ENCODE measurements around the gene CEP57. TPM values are rescaled to one million over a fixed set of nuclear protein-coding genes. Genes with fewer than 3 reads are reported as not detected.
"Not testable (repeated sequence)": the region's sequence is repeated elsewhere in the genome, so short reads cannot be mapped to it uniquely, and the experiment has no call there.

The CEP57 gene
- polyA plus RNA-seq, 3 donors = 13.1 to 24.9 (median 14.9) TPM

- peaks cover 17 to 61% of the 10 kb centered on the region in 2 donors for H3K36me3 ChIP-seq (replicated peaks in 1 of 2; ENCODE audit: control insufficient read depth in 1 of 2, insufficient read depth in 2 of 2, low read length in 2 of 2)
Measured at GRCh38 chr11:95805869-95806268, 15.6 kb downstream of the CEP57 start.

GRCh38 chr11:95806464-95806863 lies 16.2 kb downstream of the CEP57 start:
- H3K4me1 Mint-ChIP-seq; H3K27ac ChIP-seq (ENCODE audit: low read depth in 1 of 2, low read length in 2 of 2); H4K20me1 ChIP-seq (ENCODE audit: insufficient read depth, low read length); H3K9me3 ChIP-seq (replicated peaks in 1 of 2; ENCODE audit: control insufficient read depth in 1 of 2, insufficient read depth in 1 of 2, low read length in 2 of 2); H3K79me2 ChIP-seq (ENCODE audit: insufficient read depth, low read length); H3K27ac Mint-ChIP-seq; H3K4me2 ChIP-seq (replicated peaks; ENCODE audit: extremely low read depth, low read length, poor library complexity, severe bottlenecking); H3K4me3 ChIP-seq (replicated peaks in 1 of 3; ENCODE audit: low read depth in 2 of 3, low read length in 3 of 3); H3K9ac ChIP-seq (ENCODE audit: insufficient read depth, low read length, poor library complexity, severe bottlenecking); H3K27me3 ChIP-seq (ENCODE audit: control insufficient read depth in 2 of 2, insufficient read depth in 2 of 2, low read length in 2 of 2); H3K4me3 Mint-ChIP-seq; DNase-seq; H2AFZ ChIP-seq (ENCODE audit: insufficient read depth, low read depth, low read length, poor library complexity, severe bottlenecking); intact Hi-C loops (cut with micrococcal nuclease); H3K4me1 ChIP-seq (ENCODE audit: control insufficient read depth in 1 of 2, insufficient read depth in 2 of 2, low read length in 2 of 2); H3K27me3 Mint-ChIP-seq (ENCODE audit: low read depth in 3 of 3): not testable (repeated sequence)
- 100% methylated on average over 6 of the region's 6 CpGs for WGBS (ENCODE audit: insufficient coverage)
- peaks cover 14 to 55% of the 10 kb centered on the region in 2 donors for H3K36me3 ChIP-seq (replicated peaks in 1 of 2; ENCODE audit: control insufficient read depth in 1 of 2, insufficient read depth in 2 of 2, low read length in 2 of 2)
- Mint-ChIP-seq H3K36me3 (peaks cover 34 to 44% of the 10 kb centered on the region in 2 donors), H3K9me3 (peaks cover 0 to 21% (median 0%) of the 10 kb centered on the region in 7 donors)

More at GRCh38 chr11:95805869-95806268, 15.6 kb downstream of the CEP57 start:
- WGBS (ENCODE audit: insufficient coverage) = 100% methylated on average over 1 of the region's 2 CpGs
- peaks cover 0 to 21% (median 0%) of the 10 kb centered on the region in 7 donors for H3K9me3 Mint-ChIP-seq
- H2AFZ ChIP-seq (ENCODE audit: insufficient read depth, low read depth, low read length, poor library complexity, severe bottlenecking) = no peak overlapping the region
- no peak overlapping the region for H3K4me3 Mint-ChIP-seq
- H3K79me2 ChIP-seq (ENCODE audit: insufficient read depth, low read length) = no peaks in the 10 kb centered on the region
- H3K27me3 Mint-ChIP-seq (ENCODE audit: low read depth in 3 of 3) = no peaks in the 10 kb centered on the region
- no peaks in the 10 kb centered on the region for H3K4me1 ChIP-seq (ENCODE audit: control insufficient read depth in 1 of 2, insufficient read depth in 2 of 2, low read length in 2 of 2)
- no peak overlapping the region for H3K27ac Mint-ChIP-seq
- H3K4me3 ChIP-seq (replicated peaks in 1 of 3; ENCODE audit: low read depth in 2 of 3, low read length in 3 of 3) = no peak overlapping the region
- no peaks in the 10 kb centered on the region for H4K20me1 ChIP-seq (ENCODE audit: insufficient read depth, low read length)
- intact Hi-C loops (cut with micrococcal nuclease) = no loop called here
- no peak overlapping the region for H3K9ac ChIP-seq (ENCODE audit: insufficient read depth, low read length, poor library complexity, severe bottlenecking)
- no peak for DNase-seq
- H3K27me3 ChIP-seq (ENCODE audit: control insufficient read depth in 2 of 2, insufficient read depth in 2 of 2, low read length in 2 of 2) = no peaks in the 10 kb centered on the region
- no peak overlapping the region for H3K27ac ChIP-seq (ENCODE audit: low read depth in 1 of 2, low read length in 2 of 2)
- H3K4me1 Mint-ChIP-seq = no peaks in the 10 kb centered on the region
- H3K4me2 ChIP-seq (replicated peaks; ENCODE audit: extremely low read depth, low read length, poor library complexity, severe bottlenecking) = no peak overlapping the region
- TF ChIP-seq CTCF (IDR thresholded peaks at IDR 0.05) = no peak
- H3K9me3 ChIP-seq (replicated peaks in 1 of 2; ENCODE audit: control insufficient read depth in 1 of 2, insufficient read depth in 1 of 2, low read length in 2 of 2) = peaks cover 0 to 4% of the 10 kb centered on the region in 2 donors
- peaks cover 38 to 49% of the 10 kb centered on the region in 2 donors for H3K36me3 Mint-ChIP-seq

- H3K27ac Mint-ChIP-seq; H3K4me1 ChIP-seq (ENCODE audit: control insufficient read depth in 1 of 2, insufficient read depth in 2 of 2, low read length in 2 of 2); H3K27ac ChIP-seq (ENCODE audit: low read depth in 1 of 2, low read length in 2 of 2); DNase-seq; H3K9me3 ChIP-seq (replicated peaks in 1 of 2; ENCODE audit: control insufficient read depth in 1 of 2, insufficient read depth in 1 of 2, low read length in 2 of 2); intact Hi-C loops (cut with micrococcal nuclease); H3K27me3 Mint-ChIP-seq (ENCODE audit: low read depth in 3 of 3); H3K4me3 Mint-ChIP-seq; H4K20me1 ChIP-seq (ENCODE audit: insufficient read depth, low read length); H3K79me2 ChIP-seq (ENCODE audit: insufficient read depth, low read length); H2AFZ ChIP-seq (ENCODE audit: insufficient read depth, low read depth, low read length, poor library complexity, severe bottlenecking); H3K4me3 ChIP-seq (replicated peaks in 1 of 3; ENCODE audit: low read depth in 2 of 3, low read length in 3 of 3); H3K27me3 ChIP-seq (ENCODE audit: control insufficient read depth in 2 of 2, insufficient read depth in 2 of 2, low read length in 2 of 2); H3K9ac ChIP-seq (ENCODE audit: insufficient read depth, low read length, poor library complexity, severe bottlenecking); H3K4me1 Mint-ChIP-seq; H3K4me2 ChIP-seq (replicated peaks; ENCODE audit: extremely low read depth, low read length, poor library complexity, severe bottlenecking): not testable (repeated sequence)
- Mint-ChIP-seq H3K36me3 (peaks cover 28 to 39% of the 10 kb centered on the region in 2 donors), H3K9me3 (peaks cover 0 to 20% (median 0%) of the 10 kb centered on the region in 7 donors)
- peaks cover 21 to 49% of the 10 kb centered on the region in 2 donors for H3K36me3 ChIP-seq (replicated peaks in 1 of 2; ENCODE audit: control insufficient read depth in 1 of 2, insufficient read depth in 2 of 2, low read length in 2 of 2)
- no CpG with 5 or more reads among the region's 4 CpGs for WGBS (ENCODE audit: insufficient coverage)
Measured at GRCh38 chr11:95811052-95811451, 20.8 kb downstream of the CEP57 start.

Measured in CD14-positive monocyte (primary cell).